K562 (cell line): ENCODE results near the gene S100A3. TPM values are rescaled to one million over a fixed set of nuclear protein-coding genes. Genes with fewer than 3 reads are reported as not detected.

Experiments
- BDP1 ChIP-seq: IDR thresholded peaks from 3 replicates; pipeline ENCODE4 v1.6.1; 2011; ENCODE audit not compliant: insufficient read length, insufficient read depth
- DPF2 ChIP-seq: fragments of 450-650 bp; IDR thresholded peaks from 2 replicates; pipeline ENCODE4 v1.6.1; 2016
- ESRRA ChIP-seq: fragments of 450-650 bp; IDR thresholded peaks from 2 replicates; pipeline ENCODE4 v1.6.1; 2014; ENCODE audit warnings: low read depth, mild to moderate bottlenecking, moderate library complexity, borderline replicate concordance
- MYBL2 ChIP-seq, 2 experiments: fragments of 450-650 bp in 1 of 2; sonication (generic) in 1 of 2; formaldehyde crosslinking in 1 of 2; IDR thresholded peaks; 2 replicates each; pipeline versions ENCODE4 v1.6.1 to v1.8.1; 2017 to 2022; ENCODE audit warnings: borderline replicate concordance in 1 of 2, inconsistent platforms in 1 of 2, low read depth in 1 of 2, mild to moderate bottlenecking in 1 of 2, missing genetic modification reagents in 1 of 2, moderate library complexity in 1 of 2
- PTTG1 ChIP-seq: fragments of 450-650 bp; IDR thresholded peaks from 2 replicates; pipeline ENCODE4 v1.6.1; 2016; ENCODE audit warnings: low read depth, mild to moderate bottlenecking, missing genetic modification characterization, missing compliant biosample characterization
- REST ChIP-seq, 2 experiments: fragments of 450-650 bp; formaldehyde crosslinking in 1 of 2; IDR thresholded peaks; 2 replicates each; pipeline versions ENCODE4 v1.4.0 to v1.6.1; 2014 to 2020; ENCODE audit warnings: mild to moderate bottlenecking in 2 of 2, borderline replicate concordance in 1 of 2, low read depth in 1 of 2
- TRIM28 ChIP-seq: fragments of 450-650 bp; IDR thresholded peaks from 2 replicates; pipeline ENCODE4 v1.6.1; 2017
- ZKSCAN3 ChIP-seq: fragments of 250-450 bp; sonication (Bioruptor Pico); IDR thresholded peaks from 2 replicates; pipeline ENCODE4 v1.4.0; 2020
- ZNF592 ChIP-seq: fragments of 450-650 bp; IDR thresholded peaks from 2 replicates; pipeline ENCODE4 v1.6.1; 2017; ENCODE audit warnings: antibody characterized with exemption, mild to moderate bottlenecking
- polyA plus RNA-seq, 8 experiments: library from polyadenylated mRNA; depleted of rRNA in 4 of 8; stranded (reverse) in 5 of 8; unstranded in 3 of 8; fragments of >200 nt; fragmentation: Nextera tagmentation in 2 of 8; fragmentation: Illumina TruSeq in 1 of 8; extraction: Ambion mirVana in 2 of 8; extraction: Trizol in 1 of 8; gene quantifications; 2 replicates each; pipeline versions ENCODE4 v1.2.1 to v1.2.3, GENCODE V29; 2011 to 2014; ENCODE audit warnings: inconsistent platforms in 1 of 8, missing spikeins in 1 of 8
- total RNA-seq, 7 experiments: library from RNA; depleted of rRNA in 6 of 7; stranded (reverse); fragments of >200 nt in 6 of 7; fragmentation: Illumina TruSeq in 2 of 7; extraction: Trizol in 2 of 7; gene quantifications; 2 replicates each; pipeline versions ENCODE4 v1.2.1 to v1.2.3, GENCODE V29; 2011 to 2021; ENCODE audit warnings: low replicate concordance in 1 of 7
- TF ChIP-seq, protein P1 (sequence below): sonication (generic); formaldehyde crosslinking; IDR thresholded peaks from 2 replicates; pipeline ENCODE4 v1.8.1; 2022; ENCODE audit warnings: missing genetic modification reagents
- TF ChIP-seq, protein P2 (sequence below), 2 experiments: fragments of 450-650 bp in 1 of 2; sonication (generic) in 1 of 2; formaldehyde crosslinking; conservative IDR thresholded peaks; 2 replicates each; pipeline versions ENCODE4 v1.4.0 to v1.8.1; 2020 to 2022; ENCODE audit warnings: mild to moderate bottlenecking in 1 of 2, missing genetic modification reagents in 1 of 2

The S100A3 gene
- total and polyA plus RNA-seq, 9 of the 15 experiments (the other 6 are each of a cell fraction or from before 2014, with no cell fraction given), result 0.08 to 1.7 (median 0.18) TPM; not detected in 4

- TF ChIP-seq ZNF592 (peak; percentile 29), REST (IDR thresholded peaks at IDR 0.05; ENCODE audit: borderline replicate concordance) (peak; percentile 85), REST (CRISPR knock-in tag; IDR thresholded peaks at IDR 0.05; ENCODE audit: low read depth) (no peak), PTTG1 (tag) (no peak), MYBL2 (IDR thresholded peaks at IDR 0.05; ENCODE audit: low read depth) (no peak), MYBL2 (CRISPR knock-in tag; IDR thresholded peaks at IDR 0.05; ENCODE audit: borderline replicate concordance) (no peak), DPF2 (no peak), BDP1 (no peak), ESRRA (0 out of 2 replicates have a peak, but pooled peaks have one; percentile 35), TRIM28 (no peak), ZKSCAN3 (CRISPR knock-in tag) (no peak)
- TF ChIP-seq, protein P1, sequence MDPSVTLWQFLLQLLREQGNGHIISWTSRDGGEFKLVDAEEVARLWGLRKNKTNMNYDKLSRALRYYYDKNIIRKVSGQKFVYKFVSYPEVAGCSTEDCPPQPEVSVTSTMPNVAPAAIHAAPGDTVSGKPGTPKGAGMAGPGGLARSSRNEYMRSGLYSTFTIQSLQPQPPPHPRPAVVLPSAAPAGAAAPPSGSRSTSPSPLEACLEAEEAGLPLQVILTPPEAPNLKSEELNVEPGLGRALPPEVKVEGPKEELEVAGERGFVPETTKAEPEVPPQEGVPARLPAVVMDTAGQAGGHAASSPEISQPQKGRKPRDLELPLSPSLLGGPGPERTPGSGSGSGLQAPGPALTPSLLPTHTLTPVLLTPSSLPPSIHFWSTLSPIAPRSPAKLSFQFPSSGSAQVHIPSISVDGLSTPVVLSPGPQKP (CRISPR knock-in tag), result no peak
- TF ChIP-seq, protein P2, sequence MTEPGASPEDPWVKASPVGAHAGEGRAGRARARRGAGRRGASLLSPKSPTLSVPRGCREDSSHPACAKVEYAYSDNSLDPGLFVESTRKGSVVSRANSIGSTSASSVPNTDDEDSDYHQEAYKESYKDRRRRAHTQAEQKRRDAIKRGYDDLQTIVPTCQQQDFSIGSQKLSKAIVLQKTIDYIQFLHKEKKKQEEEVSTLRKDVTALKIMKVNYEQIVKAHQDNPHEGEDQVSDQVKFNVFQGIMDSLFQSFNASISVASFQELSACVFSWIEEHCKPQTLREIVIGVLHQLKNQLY (CRISPR knock-in tag; conservative IDR thresholded peaks at IDR 0.05), result no peak
Measured at GRCh38 chr1:153532769-153533599, 16.1 kb downstream of the S100A3 start (continued).
